Measurements from ENCODE around the gene ACCSL.

The ACCSL gene

DNA sequence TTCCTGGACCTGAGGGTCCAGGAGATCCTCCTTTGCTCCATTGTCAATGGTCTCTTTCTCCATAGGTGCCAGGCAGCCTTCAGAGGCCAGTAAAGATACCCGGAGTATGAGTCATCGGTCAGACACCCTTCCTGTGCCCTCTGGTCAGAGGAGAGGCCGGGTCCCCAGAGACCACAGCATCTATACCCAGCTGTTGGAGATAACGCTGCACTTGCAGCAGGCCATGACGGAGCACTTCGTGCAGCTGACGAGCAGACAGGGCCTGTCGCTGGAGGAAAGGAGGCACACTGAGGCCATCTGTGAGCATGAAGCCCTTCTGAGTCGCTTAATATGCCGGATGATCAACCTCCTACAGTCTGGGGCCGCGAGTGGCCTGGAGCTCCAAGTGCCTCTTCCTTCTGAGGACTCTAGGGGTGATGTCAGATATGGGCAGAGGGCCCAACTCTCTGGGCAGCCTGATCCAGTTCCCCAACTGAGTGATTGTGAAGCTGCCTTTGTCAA, at the start of gene ACCSL:
Gene ACCSL, plus strand, starts transcription at position 51 of the 501 bp plus-strand sequence. Its CDS starts 56 bp downstream, at position 107.
- DNase-seq (ENCODE audit: low read depth in 1 of 2, low spot score in 1 of 2), result no peak

DNA sequence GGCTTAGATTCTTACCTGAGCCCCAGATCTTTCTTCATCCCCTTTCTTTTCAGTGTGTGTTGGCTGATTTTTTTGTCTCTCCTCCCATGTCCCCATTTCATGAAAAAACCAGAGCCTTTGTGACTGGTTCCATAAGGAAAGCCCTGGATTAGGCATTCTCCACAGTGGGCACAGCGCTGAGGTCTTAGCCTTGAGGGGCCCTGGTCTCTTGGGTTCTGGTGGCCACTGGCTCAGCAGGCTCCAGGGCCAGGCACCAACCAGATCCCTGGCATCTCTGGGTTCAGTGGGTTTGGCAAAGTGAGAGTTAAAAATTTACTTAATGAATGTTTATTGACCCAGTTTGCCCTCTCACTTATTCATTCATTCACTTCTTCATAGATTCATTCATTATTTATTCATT, 49.5 kb upstream of the ACCSL start:
- no peak for DNase-seq (ENCODE audit: low read depth in 1 of 2, low spot score in 1 of 2)

DNA sequence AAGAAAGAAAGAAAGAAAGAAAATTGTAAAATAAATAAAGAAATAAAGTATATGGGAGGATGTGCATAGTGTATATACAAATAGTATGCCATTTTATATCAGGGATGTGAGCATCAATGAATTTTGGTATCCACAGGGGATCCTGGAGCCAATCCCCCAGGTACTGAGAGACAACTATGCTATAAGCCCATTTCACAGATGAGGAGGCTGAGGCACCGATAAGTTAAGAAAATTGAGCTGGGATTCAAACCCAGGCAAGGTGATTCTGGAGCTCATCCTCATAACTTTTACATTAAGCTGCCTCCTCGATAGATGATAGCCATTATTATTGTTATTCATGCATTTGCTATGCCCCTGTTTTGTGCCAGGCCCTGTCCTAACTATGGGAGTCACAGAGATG, 47.0 kb upstream of the ACCSL start:
- no peak for DNase-seq (ENCODE audit: low read depth in 1 of 2, low spot score in 1 of 2)

DNA sequence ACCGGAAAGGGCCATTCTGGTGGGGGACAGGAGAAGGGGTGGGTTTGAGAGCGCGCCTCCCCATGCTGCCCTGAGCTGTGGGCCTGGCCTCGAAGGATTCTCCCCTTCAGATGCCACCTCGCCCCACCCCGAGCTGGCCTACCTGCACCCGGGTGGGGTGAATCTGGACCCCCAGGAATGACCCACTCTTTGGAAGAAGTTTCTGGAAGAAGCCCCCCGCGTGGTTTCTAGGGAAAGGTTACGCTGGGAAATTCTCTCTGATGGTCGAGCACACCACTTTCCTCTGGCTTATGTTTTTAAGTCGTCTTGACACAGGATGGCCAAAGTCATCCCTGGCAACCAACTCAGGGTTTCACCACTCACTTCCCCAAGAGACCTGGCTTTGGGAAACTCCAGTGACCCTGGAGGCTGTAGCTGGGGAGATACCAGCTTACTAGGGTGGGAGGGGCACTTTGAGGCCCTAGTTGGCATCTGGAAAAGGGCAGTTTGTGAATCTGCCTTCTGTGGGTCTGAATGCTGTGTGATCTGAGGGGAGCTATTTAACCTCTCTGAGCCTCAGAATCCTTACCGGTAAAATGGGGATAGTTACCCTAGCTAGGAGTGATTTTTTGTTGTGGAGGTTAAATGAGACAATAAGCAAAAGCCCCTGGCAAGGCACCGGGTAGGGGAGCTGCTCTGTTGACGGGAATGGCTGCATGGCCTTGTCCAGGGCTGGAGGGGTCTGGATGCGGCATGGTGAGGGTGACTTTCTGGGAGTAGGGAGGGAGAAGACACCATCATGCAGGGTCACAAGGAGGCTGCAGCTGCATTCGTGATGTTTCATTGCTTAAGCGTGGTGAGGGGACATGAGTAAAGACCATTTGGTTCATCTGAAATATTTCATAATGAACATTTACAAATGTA, 45.3 kb upstream of the ACCSL start:
- DNase-seq (ENCODE audit: low read depth in 1 of 2, low spot score in 1 of 2), result no peak

DNA sequence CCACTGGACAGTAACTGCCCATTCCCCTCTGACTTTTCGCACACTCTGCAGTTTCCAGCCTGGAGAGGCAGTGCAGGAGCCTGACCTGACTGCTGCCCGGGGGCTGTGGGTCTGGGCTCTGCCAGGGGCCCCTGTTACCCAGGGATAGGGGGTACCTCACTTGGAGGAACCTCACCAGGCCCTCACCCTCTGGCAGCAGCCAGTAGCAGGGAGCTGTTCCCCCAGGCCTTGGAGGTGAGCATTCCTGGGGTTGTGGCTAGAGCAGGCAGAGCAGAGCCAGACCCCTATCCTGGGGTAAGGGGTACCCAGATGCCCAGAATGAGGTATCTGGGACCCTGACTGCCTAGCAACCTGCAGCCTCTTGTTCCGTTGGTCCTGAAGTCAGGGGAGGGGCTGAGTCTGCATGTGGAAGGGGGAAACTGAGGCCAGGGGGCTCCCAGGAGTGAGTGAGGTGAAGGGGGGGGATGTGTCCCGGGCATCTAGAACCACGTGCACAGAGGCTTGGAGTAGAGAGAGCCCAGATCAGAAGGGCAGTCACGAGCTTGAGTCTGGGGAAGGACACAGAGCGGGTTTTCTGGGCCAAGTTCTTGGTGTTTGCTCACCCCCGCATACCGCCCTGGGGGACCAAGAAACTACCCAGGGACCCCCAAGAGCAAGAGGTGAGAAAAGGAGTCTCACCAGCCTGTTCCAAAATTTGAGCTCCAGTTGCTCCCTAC, 43.9 kb upstream of the ACCSL start:
- no peak for DNase-seq (ENCODE audit: low read depth in 1 of 2, low spot score in 1 of 2)

DNA sequence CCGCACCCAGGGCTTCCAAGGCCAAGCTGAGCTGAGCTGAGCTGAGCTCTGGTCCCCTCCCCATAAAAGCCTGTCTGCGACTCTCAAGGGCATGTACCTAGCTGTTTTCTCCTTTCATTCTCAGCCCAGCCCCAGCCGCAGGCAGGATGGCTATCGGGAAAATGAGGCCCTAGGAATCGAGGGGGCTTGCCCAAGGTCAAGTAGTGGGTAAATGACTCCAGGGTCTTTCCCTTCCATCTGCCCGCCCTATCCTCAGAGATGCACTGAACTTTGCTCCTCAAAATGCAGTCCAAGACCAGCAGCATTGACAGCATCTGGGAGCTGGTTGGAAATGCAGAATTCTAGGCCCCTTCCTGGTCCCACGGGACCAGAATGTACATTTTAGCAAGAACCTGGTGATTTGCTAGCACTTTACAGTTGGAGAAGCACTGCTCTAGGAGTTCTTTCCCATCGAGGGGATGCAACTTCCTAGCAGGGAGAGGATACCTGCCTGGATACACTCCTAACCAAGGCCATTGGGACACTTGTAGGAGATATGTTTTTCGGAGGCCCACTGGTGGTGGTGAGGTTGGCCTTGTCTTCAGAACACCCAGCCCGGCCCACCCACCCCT, 43.2 kb upstream of the ACCSL start:
- DNase-seq (ENCODE audit: low read depth in 1 of 2, low spot score in 1 of 2), result no peak

DNA sequence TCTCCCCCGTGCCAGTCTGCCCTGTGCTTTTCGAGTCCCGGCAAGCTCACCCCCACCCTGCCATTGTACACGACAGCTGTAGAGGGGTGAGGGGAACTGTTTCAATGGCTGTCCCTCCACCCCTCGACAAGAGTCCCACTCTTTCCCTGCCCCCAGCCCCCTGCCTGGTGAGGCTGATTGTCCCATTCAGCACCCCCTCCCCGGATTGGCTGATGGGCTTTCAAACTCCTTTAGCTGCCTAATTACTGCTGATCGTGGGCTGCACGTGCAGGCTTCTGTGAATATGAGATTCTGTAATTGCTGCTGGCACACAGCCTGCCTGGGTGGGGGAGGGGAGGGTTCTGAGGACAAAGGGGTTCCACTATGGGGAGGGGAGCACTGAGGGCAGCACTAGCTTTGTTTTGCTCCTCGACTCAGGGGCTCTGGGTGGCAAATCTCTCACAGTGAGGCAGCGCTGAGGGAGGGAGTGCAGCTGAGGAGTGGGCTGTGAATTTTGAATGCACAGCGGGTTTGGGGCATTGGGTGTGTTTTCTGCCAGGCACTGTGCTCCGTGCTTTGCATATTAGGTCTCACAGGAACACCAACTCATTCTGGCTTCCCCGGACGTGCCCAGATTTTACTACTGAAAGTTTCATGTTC, 42.6 kb upstream of the ACCSL start:
- no peak for DNase-seq (ENCODE audit: low read depth in 1 of 2, low spot score in 1 of 2)

DNA sequence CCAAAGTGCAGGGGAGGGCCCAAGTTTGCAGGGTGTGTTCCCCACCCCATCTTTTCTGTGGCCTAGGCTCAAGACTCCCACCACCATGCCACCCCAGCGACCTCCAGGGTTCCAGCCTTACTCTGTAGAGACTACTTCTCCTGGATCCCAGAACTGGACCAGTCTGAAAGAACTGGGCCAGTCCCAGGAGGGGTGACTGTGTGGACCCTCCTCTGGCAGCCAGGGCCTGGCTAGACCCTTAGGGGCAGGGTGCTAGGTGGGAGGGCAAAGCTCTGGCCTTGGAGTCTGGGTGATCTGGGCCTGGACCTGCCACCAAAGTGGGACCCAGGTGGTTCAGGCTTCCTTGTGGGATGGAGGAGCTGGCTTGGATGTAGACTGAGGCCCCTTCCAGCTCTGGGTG, 41.8 kb upstream of the ACCSL start:
- no peak for DNase-seq (ENCODE audit: low read depth in 1 of 2, low spot score in 1 of 2)

DNA sequence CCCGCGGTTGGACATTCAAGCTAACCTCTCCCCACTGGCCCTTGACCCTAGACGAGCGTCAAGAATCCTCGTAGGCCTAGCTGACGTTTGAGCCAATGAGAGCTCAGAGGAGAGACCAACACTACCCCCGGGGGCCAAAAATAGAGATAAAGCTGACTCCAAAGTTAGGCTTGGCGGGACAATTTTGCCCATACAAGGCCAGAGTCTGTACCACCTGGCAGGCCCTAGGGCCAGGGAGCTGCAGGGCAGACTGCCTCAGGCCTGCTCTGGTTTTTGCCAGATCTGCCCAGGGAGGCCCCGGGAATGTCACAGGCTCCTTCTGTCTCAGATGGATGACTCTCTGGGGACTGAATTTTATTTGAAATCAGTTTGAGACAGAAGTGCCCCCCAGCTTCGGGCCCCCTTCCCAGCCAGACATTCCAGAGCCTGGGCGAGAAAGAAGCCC, 40.8 kb upstream of the ACCSL start:
- no peak for DNase-seq (ENCODE audit: low read depth in 1 of 2, low spot score in 1 of 2)

DNA sequence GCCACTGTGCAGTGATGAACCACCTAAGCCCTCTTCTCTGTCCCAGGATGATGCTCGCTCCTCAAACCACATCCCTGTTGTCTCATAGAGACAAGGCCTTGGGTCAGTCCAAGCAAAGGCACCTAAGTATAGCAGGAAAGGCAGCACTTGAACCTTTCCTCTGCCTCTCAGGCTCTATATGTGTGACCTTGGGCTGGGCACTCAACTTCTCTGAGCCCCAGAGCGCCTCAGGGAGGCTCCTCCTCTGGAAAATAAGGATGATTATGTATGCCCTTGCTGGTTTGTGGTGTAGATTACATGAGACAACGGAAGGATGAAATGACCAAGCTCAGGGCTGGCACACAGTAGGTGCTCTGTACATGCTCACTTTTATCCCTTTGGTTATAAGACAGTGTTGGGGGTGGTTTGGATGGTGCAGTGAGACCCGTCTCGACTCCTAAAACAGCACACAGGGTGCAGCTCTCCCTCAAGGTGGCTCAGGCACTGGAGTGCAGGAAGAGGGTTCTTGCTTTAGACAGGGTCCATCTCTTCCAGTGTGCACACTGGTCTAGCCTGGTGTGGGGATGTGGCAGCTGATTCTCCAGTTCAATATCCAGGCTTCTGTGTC, 40.2 kb upstream of the ACCSL start:
- DNase-seq (ENCODE audit: low read depth in 1 of 2, low spot score in 1 of 2), result no peak

DNA sequence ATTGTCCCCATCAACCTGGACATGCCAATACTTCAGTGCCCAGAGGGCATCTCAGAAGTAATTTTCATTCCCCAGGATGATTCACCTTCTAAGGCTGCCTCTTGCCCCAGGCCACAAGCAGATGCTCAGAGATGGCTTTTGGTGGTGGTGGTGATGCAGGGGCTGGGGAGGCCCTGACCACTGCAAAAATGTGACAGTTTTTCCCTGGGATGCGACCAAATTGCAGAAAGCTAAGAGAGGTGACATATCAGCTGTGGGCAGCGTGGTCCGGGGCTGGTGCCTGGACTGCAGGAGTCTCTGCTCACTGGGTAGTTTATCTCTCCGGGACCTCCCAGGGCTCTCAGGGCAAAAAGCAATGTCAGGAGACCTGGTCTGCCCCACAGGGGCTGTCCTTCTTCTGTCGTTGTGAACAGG, 39.7 kb upstream of the ACCSL start:
- DNase-seq (ENCODE audit: low read depth in 1 of 2, low spot score in 1 of 2), result no peak

DNA sequence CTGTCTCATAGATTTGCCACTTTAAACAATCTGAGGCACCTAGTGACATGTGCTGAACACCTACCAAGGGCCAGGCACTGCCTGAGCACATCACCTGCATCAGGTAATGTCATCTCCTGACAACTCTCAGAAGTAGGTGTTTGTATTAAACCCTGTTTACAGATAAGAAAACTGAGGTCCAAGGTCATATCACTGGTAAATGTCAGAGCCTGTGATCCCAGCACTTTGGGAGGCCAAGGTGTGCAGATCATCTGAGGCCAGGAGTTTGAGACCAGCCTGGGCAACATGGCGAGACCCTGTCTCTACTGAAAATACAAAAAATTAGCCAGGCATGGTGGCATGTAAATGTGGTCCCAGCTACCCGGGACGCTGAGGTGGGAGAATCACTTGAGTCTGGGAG, 39.1 kb upstream of the ACCSL start:
- DNase-seq (ENCODE audit: low read depth in 1 of 2, low spot score in 1 of 2), result no peak

DNA sequence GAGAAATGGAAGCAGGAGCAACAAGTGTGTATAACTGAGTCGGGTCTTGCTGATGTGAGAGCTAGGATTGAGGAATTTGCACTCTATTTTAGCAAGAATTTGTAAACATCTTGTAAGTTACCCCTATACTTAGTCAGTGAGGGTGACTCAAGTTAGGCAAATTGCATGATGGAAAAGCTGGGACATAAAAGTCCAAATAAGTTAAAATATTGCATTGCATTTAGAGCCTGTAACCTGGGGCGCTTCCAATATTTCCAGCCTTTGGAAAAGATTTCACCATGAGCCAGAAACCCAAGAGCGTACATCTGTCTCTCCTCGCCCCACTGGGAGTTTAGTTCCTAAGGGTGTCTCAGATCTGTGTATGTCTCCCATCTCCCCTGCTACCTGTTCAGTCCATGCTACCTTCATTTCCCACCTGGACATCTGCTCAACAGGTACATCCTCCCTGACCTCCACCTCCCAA, 37.0 kb upstream of the ACCSL start:
- no peak for DNase-seq (ENCODE audit: low read depth in 1 of 2, low spot score in 1 of 2)

DNA sequence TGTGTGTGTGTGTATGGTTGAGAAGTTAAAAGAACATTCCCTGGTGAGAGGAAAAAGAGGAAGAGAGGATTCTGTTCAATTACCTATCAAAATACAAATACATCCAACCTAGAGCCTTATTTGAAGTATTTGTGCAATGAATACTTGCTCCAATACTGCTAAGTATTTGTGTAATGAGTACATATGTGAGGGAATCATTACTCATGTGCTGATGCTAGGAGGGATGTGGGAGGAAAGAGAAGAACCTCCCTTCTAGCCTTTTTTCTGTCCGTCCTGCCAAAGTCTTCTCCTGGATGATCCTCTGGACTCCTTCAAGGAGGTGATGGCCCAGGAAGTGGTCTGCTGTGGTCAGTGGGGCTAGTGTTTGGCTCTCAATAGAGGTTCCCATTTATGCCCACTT, 36.0 kb upstream of the ACCSL start:
- DNase-seq (ENCODE audit: low read depth in 1 of 2, low spot score in 1 of 2), result no peak

DNA sequence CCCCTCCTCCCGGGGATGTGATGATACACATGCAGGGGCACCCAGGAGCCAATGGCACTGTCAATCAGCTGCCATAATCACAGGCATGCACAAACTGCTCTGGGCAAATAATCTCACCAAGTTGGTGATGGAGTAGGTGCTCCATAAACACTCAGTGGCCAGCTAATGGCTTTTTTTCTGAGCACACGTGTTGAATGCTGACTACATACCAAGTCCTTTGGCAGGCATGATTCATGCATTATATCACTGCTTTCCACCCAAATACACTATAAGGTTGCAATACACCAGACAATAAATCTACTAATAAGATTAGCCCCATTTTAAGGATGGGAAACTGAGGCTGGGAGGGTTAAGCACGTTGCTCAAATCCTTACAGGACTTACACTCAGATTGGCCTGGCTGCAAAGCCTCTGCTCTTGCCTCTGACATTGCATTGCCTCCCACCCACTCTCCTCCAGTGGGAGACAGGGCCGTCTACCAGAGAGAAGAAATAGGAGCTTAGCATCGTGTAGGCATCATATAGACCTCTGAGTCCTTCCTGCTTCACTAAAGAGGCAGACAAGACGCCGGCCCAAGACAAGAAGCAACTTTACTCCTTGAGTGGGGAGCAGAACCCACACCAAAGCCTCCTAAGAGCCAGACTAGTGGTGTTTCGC, 32.7 kb upstream of the ACCSL start:
- no peak for DNase-seq (ENCODE audit: low read depth in 1 of 2, low spot score in 1 of 2)

DNA sequence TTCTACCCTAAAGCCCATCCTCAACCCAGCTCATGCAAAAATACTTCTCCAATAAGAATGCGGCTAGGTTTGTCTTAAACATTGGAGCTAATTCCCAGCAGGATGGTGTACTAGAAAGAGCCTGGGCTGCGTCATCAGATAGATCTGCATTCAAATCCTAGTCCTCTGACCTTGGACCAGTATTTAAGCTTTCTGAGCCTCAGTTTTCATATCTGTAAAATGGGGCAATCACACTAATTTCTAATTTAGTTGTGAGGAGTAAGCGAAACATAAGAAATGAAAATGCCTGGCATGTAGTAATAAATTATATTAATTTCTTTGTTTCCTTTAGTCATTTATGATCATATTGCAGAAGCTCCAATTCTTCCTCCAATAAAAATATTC, 32.2 kb upstream of the ACCSL start:
- no peak for DNase-seq (ENCODE audit: low read depth in 1 of 2, low spot score in 1 of 2)

DNA sequence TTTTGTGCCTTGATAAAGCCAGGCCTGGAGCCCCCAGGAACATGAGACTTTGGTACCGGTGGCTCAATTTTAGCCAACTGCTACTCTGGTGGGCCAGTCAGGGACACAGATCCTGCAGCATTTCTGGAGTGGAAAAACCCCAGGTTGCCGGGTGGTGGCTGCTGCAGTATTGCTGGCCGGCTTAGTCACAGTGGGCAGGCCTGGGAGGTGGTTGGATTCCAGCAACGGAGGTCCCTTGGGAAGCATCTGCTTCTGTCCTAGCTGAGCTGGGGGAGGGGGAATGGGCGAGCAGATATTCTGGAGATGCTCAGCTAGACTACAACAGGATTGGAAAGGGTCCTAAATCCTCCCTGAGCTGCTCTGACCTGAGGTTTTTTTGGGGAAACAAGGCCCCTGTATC, 31.6 kb upstream of the ACCSL start:
- no peak for DNase-seq (ENCODE audit: low read depth in 1 of 2, low spot score in 1 of 2)

DNA sequence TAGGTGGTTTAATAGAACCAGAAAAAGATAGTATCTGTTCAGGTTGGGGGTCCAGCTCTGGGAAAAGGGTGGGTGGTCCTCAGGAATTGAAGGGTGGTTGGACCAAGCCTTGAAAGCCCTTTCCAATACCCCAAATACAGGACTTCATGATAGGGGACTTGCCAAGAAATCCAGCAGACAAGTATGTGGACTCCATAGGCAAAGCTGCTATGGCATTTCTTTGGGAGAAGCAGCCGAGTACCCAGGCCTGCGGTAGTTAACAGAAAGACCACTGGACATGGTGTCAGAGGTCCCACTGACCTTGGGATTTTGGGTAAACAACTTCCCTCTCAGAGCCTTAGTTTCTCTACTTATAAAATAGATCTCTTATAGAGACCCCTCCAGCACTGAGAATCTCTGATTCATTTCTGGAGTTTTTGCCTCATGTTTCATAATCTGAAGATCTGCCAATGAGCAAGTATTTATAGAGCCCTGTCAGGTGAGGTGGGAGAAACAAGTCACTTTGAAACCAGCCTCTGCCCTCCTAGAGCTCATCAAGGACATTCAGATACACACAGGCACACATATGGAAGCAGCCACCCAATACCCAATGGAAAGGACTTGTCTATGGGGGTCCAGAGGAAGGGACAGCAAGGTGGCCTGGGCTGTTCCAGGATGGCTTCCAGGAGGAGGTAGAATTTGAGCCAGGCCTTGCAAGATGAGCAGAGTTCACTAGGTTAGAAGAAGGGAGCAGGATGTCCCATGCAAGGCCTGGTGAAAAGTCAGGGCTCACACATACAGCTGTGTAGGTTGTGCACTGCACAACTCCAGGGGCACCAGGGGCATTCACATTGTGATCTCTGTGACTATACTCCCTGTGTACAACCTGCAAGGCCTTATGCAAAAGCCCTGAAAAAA, 31.0 kb upstream of the ACCSL start:
- DNase-seq (ENCODE audit: low read depth in 1 of 2, low spot score in 1 of 2), result no peak

DNA sequence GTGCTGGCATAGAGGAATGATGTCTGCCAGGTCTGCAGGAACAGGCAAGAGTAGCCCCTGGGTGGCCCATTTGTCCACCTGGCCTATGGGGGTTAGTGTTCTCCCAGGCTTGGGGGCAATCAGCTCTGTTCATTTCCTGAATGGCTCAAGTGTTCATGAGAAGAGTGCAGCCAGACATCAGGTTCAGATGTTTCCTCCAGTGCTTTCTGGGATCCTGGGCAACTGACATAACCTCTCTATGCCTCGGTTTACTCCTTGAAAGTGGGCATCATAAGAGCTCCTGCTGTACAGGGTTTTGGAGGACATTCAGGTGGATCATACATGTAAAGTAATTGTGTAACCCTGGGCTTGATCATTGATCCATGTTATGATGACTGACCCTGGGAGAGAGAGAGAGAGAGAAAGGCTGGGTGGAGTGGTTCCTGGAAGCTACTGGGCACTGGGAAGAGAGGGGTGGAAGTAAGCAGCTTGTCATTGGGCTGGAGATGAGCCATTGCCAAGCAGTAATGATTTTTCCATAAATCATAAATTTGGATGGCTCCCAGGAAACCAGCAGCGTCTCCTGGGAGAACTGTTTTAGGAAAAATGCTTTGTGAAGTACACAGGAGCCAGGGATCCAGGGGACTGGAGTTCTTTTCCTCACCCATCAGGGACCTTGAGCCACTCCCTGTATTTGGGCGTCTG, 30.2 kb upstream of the ACCSL start:
- DNase-seq (ENCODE audit: low read depth in 1 of 2, low spot score in 1 of 2), result no peak
